Astrocyte of the cerebellum (primary cell): ENCODE measurements around the gene DMAC2L.

ENCODE experiments used
- DNase-seq: peaks from one replicate; pipeline ENCODE4 v3.0.0-alpha.2; 2011; ENCODE audit warnings: low read depth
- H3K4me3 ChIP-seq: 2 replicates; pipeline ENCODE4 v1.5.1; 2011; ENCODE audit warnings: mild to moderate bottlenecking, low read depth, low read length, moderate library complexity
- CTCF ChIP-seq: IDR thresholded peaks from 2 replicates; pipeline ENCODE4 v1.5.1; 2012; ENCODE audit warnings: low read length, low read depth, moderate library complexity, mild to moderate bottlenecking; ENCODE audit errors: missing control alignments
- in situ Hi-C: cut with HindIII; loops from 2 replicates; pipeline ENCODE4 v1.10.0; 2017; ENCODE audit warnings: low sequenced_read_pairs

The DMAC2L gene

GRCh38 chr14:50375760-50376159 is 63.6 kb downstream of the DMAC2L start:
- TF ChIP-seq CTCF = no peak
- in situ Hi-C loops = no loop called here
- DNase-seq = no peak
- no peak overlapping the region for H3K4me3 ChIP-seq
